Measurements from ENCODE around the gene TMA16.

TMA16 gene

DNA sequence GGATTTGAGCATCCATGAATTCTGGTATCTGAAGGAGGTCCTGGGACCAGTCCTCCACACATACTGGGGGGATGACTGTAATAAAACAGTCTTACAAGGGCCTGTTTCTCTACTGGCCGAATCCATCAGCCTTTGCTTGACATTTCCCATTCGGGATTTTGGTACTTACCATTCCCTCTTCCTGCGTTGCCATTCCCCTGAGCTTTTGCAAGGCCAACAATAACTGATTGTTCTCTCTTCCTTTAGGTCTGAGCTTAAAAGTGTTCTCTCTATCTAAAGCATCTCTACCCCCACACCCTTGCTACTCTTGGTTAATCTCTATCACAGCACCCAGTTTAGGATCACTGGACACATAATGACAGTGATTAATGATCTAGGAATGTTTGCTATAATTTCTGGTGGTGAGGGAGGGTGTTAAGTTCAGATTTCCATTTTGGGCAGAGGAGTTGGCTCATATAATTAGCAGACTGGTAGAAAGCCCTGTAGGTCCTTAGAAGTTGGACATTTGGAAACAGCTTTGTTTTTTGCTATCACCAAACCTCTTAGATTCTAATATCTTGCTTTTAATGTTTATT lies 29.4 kb downstream of the TMA16 start:
- TF ChIP-seq, protein P1, sequence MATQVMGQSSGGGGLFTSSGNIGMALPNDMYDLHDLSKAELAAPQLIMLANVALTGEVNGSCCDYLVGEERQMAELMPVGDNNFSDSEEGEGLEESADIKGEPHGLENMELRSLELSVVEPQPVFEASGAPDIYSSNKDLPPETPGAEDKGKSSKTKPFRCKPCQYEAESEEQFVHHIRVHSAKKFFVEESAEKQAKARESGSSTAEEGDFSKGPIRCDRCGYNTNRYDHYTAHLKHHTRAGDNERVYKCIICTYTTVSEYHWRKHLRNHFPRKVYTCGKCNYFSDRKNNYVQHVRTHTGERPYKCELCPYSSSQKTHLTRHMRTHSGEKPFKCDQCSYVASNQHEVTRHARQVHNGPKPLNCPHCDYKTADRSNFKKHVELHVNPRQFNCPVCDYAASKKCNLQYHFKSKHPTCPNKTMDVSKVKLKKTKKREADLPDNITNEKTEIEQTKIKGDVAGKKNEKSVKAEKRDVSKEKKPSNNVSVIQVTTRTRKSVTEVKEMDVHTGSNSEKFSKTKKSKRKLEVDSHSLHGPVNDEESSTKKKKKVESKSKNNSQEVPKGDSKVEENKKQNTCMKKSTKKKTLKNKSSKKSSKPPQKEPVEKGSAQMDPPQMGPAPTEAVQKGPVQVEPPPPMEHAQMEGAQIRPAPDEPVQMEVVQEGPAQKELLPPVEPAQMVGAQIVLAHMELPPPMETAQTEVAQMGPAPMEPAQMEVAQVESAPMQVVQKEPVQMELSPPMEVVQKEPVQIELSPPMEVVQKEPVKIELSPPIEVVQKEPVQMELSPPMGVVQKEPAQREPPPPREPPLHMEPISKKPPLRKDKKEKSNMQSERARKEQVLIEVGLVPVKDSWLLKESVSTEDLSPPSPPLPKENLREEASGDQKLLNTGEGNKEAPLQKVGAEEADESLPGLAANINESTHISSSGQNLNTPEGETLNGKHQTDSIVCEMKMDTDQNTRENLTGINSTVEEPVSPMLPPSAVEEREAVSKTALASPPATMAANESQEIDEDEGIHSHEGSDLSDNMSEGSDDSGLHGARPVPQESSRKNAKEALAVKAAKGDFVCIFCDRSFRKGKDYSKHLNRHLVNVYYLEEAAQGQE (IDR thresholded peaks at IDR 0.05; ENCODE audit: insufficient read depth in 1 of 2, low read depth in 2 of 2, low read length in 2 of 2): no peak
- TF ChIP-seq SIN3A (IDR thresholded peaks at IDR 0.05; ENCODE audit: borderline replicate concordance, insufficient read depth, low read length): no peak
- no peak for TF ChIP-seq FOXP2 (optimal IDR thresholded peaks at IDR 0.05; ENCODE audit: borderline replicate concordance, extremely low read depth, extremely low read length, insufficient read depth)

GRCh38 chr4:163525982-163526381 lies 31.5 kb downstream of the TMA16 start:
- TF ChIP-seq SIN3A (IDR thresholded peaks at IDR 0.05; ENCODE audit: borderline replicate concordance, insufficient read depth, low read length) (no peak), FOXP2 (optimal IDR thresholded peaks at IDR 0.05; ENCODE audit: borderline replicate concordance, extremely low read depth, extremely low read length, insufficient read depth) (no peak), POLR2AphosphoS5 (IDR thresholded peaks at IDR 0.05; ENCODE audit: low read depth, low read length) (no peak), TAF1 (IDR thresholded peaks at IDR 0.05; ENCODE audit: borderline replicate concordance, insufficient read depth, low read length) (no peak)
- TF ChIP-seq, protein P1 (IDR thresholded peaks at IDR 0.05; ENCODE audit: insufficient read depth in 1 of 2, low read depth in 2 of 2, low read length in 2 of 2): no peak

- TF ChIP-seq, protein P1 (IDR thresholded peaks at IDR 0.05; ENCODE audit: insufficient read depth in 1 of 2, low read depth in 2 of 2, low read length in 2 of 2): no peak
- no peak for TF ChIP-seq SIN3A (IDR thresholded peaks at IDR 0.05; ENCODE audit: borderline replicate concordance, insufficient read depth, low read length)
- TF ChIP-seq FOXP2 (optimal IDR thresholded peaks at IDR 0.05; ENCODE audit: borderline replicate concordance, extremely low read depth, extremely low read length, insufficient read depth): no peak
- TF ChIP-seq POLR2AphosphoS5 (IDR thresholded peaks at IDR 0.05; ENCODE audit: low read depth, low read length): no peak
- no peak for TF ChIP-seq TAF1 (IDR thresholded peaks at IDR 0.05; ENCODE audit: borderline replicate concordance, insufficient read depth, low read length)
Observed at GRCh38 chr4:163527172-163527571, 32.7 kb downstream of the TMA16 start.

GRCh38 chr4:163528653-163529052 lies 34.2 kb downstream of the TMA16 start:
- TF ChIP-seq SIN3A (IDR thresholded peaks at IDR 0.05; ENCODE audit: borderline replicate concordance, insufficient read depth, low read length) (no peak), TAF1 (IDR thresholded peaks at IDR 0.05; ENCODE audit: borderline replicate concordance, insufficient read depth, low read length) (no peak), POLR2AphosphoS5 (IDR thresholded peaks at IDR 0.05; ENCODE audit: low read depth, low read length) (no peak), FOXP2 (optimal IDR thresholded peaks at IDR 0.05; ENCODE audit: borderline replicate concordance, extremely low read depth, extremely low read length, insufficient read depth) (no peak)
- TF ChIP-seq, protein P1 (IDR thresholded peaks at IDR 0.05; ENCODE audit: insufficient read depth in 1 of 2, low read depth in 2 of 2, low read length in 2 of 2): no peak

GRCh38 chr4:163534056-163534455 lies 39.6 kb downstream of the TMA16 start:
- TF ChIP-seq TAF1 (IDR thresholded peaks at IDR 0.05; ENCODE audit: borderline replicate concordance, insufficient read depth, low read length) (no peak), POLR2AphosphoS5 (IDR thresholded peaks at IDR 0.05; ENCODE audit: low read depth, low read length) (no peak)
